Bone marrow (tissue), 2 donors: ENCODE data around the gene FAM186B.
A peak's percentile ranks its signal among the peaks of the same experiment; 100 is the strongest.
"Not testable (repeated sequence)": the region's sequence is repeated elsewhere in the genome, so short reads cannot be mapped to it uniquely, and the experiment has no call there.

Experiments
- DNase-seq, 2 donors: peaks; one replicate each; lab custom pipeline; 2025; lab: John Stamatoyannopoulos, UW

The FAM186B gene

DNA sequence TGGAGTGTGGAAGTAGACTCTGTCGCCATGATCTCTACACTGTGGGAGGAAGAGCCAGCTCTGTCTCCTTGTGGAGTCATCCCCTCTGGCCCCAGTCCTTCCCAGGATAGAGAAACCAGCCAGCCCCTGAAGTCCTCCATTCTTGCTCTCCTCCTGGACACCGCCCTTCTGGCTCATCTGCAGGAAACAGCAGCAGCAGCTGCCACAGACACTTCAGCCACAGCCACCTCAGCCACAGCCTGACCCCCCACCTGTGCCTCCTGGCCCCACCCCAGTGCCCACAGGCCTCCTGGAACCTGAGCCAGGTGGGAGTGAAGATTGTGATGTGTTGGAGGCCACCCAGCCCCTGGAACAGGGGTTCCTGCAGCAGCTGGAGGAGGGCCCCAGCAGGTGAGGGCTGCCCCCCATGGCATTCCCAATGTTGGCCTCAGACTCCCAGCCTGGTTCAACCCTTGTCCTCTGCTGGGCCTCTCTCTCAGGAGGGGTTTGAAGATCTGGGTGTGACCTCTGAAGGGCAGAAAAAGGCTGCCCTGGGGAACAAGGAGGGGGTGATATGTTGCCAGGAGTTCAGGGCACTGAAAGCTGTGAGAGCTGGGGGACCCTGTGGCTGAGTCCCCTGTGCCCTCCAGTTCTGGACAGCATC, 28.4 kb upstream of the FAM186B start:
- DNase-seq, result no peak

DNA sequence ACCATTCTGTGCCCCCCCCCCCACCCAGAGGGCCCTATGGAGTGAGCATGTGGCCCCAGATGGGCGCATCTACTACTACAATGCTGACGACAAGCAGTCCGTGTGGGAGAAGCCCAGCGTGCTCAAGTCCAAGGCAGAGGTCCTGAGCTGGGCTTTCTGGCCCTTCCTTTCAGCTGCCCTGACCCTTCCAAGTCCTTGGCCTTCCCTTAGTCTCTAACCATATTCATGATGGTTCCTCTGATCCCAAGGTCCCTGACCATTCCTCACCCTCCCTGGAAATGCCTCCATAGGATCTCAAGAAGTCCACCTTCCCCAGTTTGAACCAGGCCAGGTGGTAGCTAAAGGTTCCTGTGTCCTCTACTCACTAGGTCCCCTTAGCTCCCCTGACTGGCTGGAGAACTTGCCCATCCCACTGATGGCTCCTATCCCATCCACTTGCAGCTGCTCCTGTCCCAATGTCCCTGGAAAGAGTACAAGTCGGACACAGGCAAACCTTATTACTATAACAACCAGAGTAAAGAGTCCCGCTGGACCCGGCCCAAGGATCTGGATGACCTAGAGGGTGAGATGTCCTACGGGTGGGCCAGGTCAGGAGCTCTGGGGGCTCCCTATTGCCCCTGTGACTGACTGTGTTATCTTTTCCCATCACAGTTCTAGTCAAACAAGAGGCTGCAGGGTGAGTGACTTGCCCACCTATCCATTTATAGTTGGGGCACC, 27.7 kb upstream of the FAM186B start:
- DNase-seq, result no peak

DNA sequence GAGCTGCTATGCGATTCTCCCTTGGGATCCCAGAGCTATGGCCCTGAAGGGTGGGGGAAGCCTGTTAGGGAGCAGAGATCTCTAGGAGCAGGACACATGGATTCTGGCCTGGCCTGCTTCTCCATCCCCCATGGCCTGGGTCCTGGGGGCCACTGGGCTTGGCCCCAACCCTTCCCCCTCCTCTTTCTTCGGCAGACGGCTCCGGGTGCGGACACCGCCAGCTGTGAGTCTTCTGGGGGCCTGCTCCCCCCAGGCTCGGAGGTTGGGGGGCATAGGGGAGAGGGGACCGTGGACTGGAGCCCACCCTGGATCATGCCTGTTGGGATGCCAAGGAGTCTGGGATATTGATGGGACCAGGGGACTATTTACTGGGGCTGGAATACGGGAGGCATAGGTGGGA, 27.0 kb upstream of the FAM186B start:
- no peak for DNase-seq

DNA sequence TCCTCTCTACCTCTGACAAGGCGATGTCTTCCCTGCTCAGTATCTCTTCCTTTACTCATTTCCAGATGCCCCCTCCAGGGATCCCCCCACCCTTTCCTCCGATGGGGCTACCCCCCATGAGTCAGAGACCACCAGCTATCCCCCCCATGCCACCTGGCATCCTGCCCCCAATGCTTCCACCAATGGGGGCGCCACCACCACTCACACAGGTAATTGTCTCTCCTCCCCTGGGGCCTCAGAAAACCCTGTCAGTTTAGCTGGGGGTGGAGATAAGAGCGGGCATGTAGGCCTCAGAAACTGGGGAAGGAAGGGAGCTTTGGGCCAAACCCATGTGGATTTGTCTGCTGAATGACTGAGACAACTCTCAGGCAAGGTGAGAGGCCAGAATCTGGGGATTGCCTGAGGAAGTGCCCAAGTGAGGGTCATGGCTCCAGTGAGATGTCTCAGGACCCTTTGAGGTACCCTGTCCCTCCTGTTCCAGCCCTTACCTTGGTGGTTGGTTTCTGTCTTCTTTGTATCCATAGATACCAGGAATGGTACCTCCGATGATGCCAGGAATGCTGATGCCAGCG, 26.0 kb upstream of the FAM186B start:
- no peak for DNase-seq

DNA sequence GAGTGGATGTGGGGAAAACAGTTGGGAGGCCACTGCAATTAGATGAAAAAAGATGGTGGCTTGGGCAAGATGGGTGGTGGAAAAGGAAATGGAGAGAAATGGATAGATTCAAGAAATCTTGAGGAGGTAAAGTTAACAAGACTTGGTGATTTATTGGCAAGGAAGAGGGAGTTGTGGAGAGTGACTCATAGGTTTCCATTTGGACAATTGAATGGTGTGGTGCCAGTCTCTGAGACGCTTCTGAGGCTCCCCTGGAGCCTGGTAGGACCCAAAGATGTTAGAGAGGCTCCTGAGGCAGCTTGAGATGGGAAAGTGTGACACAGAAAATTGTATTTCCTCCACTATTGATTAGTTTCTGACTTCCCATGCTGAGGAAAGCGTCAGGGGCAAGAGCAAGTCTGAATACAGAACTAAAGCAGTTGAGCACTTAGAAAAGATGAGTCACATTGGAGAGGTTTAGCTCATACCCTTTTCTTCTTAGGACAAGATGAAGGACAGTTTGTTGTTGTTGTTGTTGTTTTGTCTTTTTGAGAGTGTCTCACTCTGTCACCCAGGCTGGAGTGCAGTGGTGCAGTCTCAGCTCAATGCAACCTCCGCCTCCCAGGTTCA, 22.4 kb upstream of the FAM186B start:
- no peak for DNase-seq

DNA sequence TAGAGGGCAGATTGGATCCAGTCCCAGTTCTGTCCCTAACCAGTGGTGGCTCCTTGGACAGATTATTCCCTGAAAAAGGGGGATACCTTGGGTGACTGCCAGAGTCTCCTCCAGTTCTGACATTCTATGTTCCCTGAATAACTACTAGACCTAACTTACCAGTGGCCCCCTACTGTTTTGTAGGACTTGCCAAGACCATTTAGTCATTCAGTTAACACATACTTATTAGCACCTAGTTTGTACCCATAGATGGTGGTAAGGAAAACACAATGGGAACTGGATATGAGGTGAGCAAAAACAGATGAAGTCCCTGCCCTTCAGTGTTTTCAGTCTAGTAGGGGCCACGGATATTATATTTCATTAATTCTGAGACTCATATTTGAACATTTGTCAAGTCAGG, 21.4 kb upstream of the FAM186B start:
- DNase-seq, result no peak

DNA sequence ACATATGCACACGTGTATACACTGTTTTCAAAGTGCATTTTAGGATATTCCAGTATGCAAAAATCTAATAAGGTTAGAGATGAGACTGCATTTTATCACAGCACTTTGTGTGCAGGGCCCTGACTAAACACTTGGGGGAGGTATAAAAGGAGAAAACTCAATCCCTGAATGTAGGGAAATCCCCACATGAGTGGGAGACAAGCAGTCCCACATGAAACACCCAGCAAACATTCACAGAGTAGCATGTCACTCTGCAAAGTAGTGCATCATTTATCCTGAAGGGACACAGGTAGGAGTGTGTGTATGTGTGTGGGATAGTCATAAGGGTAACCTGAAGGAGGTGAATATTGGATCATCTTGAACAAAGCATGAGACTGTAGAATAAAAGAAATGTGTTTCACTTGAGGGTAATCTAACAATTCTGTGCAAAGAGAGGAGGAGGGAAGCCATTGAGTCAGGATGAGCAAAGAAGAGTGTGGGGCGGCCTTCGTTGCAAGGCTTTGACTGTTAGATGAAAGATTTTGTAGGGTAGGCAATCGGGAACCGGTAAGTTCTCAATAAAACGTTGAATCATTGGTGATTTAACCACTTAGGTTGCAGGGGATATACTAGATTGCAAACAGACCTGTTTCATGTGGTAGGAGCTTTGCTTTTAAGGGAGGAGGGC, 20.9 kb upstream of the FAM186B start:
- DNase-seq, result no peak

DNA sequence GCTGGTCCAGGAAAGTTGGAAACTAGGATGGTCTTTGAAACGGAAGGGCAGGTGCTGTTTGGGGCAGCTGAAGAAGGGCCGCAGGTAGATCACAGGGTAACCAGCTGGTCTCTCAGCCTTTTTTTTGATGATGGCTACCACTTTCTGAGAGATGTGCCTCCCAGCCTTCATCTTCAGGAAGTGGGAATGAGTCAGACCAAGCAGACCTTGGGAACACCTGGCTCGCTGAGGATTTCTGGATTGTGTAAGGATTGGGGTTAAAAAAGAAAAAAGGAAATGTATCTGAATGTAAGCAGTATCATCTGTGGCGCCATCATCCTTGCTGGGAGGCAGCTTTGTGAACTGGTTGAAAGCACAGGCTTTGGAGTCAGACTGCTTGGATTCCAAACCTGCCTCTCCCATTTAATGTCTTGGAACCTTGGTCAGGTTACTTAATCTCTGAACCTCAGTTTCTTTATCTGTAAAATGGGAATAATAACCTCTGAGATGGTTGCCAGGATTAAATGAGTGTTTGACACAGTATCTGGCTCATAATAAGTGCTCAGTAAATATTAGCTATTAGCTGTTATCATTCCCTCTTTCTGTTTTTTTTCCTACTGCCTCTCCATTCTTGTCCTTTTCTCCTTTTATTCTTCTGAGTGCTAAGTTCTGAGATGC, 19.6 kb upstream of the FAM186B start:
- DNase-seq, result no peak

DNA sequence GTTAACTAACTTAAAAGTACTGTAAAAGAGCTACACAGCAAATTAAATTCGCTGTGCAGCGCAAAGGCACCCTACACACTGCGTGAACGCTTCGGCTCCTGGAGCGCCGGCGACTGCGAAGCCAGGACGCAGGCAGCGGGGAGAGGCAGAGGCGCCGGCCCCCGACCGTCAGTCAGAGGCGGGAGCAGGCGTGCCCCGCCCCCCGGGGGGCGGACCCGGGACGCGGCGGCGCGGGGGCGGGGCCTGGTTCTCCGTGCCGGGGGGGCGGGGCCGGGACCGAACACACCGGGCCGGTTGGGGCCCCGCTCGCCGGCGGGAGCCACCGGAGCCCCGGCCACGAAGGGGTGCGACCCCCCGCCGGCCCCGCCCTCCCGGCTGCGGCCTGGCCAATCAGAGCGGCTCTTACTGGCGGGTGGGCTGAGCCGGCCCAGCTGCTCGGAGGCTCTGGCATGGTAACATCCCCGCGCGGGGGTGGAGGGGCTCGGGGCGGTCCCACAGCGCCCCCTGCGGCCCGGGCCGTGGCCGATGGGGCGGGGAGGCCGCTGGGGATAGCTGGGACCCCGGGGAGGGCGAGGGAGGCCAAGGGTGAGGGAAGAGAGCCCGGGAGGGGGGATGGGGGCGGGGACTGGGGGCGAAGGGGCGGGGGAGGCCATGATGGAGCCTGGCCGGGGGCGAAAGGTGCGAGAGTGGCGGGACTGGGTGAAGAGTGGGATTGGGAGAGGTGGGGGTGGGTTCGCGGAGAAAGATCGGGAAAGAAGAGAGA, 17.9 kb upstream of the FAM186B start, which contains the start of gene PRPF40B:
Gene PRPF40B, plus strand, starts transcription at position 420 of the 763 bp plus-strand sequence. Its CDS starts 30 bp downstream, at position 450.
- peak; percentile 68 to 79 for DNase-seq

DNA sequence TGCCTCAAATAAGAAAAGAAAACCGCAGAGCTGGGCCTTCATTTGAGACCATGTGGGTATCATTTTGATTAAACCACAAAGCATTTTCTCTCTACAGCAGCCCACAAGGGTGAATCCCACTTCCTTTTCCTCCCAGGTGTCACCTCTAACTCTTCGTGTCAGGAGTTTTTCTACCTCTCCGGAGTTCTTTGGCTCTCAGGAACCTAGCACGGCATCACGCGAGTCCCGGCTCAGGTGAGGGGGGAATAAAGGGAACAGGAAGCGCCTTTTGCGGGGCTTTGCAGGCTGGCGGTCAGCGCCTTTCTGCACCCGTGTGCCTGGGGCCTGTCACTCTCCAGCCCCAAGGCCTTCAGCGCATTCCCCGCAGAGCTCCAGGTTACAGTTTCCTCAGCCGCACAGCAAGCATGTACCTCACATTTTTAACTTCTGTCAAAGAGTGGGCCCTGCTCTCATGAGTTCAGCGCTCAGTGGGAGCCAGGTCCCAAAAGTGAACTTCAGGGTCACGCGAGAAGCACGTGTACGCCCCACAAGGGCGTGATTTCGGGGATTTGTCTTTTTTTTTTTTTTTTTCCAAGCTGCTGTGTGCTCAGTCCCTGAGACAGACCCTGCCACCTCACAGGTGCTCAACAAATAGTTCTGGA, 17.2 kb upstream of the FAM186B start:
- no peak for DNase-seq

DNA sequence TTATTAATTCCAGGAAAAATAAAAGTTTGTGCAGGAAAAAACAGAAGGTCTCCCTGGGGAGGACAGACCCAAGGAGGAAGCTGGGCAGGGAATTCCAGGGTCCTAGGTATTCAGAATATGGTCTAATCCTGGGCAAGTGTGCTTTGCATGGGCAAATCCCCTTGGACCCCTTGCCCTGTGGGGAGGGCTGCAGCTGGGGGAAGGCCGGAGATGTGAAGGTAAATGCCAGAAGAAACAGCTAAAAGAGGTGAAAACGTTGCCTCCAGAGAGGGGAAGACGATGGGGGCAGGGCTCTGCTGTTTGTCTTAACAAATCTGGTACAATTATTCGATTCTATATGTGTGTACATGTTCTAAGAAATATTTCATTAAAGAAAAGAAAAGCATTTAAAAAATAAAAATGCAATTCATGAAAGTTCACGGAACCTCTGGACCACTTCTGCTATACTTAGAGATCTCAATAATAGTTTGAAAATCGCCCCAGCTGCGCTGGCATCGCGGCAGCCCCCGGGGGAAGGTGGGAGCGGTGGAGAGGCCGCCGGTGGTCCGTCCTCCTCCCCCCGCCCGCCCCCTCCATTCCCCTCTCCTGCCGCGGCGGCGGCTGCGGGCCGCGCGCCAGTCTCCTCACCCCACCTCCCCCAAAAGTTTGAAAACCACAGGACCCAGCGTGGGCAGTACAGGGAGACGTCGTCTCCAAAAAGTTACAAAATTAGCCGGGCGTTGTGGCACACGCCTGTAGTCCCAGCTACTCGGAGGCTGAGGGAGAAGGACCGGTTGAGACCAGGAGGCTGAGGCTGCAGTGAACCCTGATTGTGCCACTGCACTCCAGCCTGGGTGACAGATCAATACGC, 16.4 kb upstream of the FAM186B start:
- no peak for DNase-seq

DNA sequence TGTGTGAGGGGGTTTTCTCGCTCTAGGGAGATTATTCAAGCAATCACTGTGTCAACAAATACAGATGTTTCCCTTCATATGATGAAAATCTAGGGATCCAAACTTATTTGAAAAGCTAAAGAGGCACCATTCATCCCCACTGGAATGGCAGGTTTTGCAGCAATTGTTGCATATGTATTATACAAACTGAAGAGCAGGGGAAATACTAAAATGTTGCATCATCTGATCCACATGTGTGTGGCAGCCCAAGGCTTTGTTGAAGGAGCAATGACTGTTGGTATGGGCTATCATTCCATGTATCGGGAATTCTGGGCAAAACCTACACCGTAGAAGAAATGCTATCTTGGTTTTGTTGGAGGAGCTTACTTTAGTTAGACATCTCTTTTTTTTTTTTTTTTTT, 13.8 kb upstream of the FAM186B start:
- DNase-seq, result no peak

DNA sequence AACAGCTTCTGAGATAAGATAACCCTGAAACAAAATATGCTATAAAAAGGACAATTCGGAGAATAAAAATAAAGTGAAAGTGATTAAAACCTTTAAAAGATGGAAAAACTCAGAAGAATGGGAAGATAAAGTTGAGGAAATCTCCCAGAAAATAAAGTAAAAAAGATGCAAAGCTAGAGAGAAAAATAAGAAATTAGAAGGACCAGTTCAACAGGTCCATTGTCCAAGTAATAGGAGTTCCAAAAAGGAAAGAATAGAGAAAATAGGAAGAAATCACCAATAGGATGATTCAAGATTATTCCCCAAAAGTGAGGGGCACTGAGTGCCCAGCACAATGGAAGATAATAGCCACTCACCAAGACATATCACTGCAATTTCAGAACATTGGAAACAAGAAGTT, 13.1 kb upstream of the FAM186B start:
- DNase-seq, result no peak

DNA sequence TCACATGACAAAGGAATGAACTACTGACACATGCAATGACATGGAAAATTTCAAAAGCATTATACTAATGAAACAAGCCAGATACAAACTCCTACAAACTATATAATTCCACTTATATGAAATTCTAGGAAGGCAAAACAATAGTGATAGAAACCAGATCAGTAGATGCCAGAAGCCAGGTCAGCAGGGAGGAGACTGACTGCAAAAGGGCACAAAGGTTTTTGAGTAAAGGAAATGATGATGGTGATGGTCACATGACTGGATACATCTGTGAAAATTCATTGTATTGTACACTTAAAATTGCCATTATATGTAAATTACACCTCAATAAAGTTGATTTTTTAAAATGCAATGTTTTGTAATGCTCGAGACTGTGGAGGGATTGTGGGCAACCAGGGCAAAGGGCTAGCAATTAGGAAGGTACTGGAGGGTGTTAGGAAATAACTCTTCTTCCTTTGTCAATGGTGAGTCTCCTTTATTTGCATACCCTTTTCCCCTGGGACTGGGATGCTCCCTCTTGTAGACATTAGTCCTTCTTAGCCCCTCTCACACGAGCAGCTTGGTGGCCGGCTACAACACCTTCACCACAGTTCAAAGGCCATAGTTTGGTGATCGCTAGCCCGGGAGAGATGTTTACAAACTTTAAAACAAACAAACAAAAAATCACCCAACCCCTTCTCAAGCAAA, 11.2 kb upstream of the FAM186B start:
- no peak for DNase-seq

DNA sequence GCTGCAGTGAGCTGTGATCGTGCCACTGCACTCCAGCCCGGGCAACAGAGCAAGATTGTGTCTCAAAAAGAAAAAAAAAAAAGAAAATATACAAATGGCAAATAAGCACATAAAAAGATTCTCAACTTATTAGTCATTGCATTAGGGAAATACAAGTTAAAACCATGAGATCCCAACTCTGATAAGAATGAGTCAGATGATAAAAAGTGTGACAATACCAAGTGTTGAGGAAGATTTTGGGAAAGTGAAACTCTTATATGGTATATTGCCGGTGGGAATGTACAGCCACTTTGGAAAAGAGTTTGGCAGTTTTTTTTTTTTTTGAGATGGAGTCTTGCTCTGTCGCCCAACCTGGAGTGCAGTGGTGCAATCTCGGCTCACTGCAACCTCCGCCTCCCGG, 10.3 kb upstream of the FAM186B start:
- DNase-seq, result no peak

DNA sequence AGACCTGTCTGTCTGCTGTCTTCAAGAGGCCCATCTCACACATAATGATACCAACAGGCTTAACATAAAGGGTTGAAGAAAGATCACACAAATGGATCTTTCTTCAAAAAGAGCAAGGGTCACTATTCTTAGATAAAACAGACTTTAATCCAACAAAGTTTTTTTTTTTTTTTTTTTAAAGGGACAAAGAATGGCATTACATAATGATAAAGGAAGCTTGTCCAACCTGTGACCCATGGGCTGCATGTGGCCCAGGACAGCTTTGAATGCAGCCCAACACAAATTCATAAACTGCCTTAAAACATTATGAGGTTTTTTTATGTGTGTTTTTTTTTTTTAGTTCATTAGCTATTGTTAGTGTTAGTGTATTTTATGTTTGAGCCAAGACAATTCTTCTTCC, 6.8 kb upstream of the FAM186B start:
- no peak for DNase-seq

DNA sequence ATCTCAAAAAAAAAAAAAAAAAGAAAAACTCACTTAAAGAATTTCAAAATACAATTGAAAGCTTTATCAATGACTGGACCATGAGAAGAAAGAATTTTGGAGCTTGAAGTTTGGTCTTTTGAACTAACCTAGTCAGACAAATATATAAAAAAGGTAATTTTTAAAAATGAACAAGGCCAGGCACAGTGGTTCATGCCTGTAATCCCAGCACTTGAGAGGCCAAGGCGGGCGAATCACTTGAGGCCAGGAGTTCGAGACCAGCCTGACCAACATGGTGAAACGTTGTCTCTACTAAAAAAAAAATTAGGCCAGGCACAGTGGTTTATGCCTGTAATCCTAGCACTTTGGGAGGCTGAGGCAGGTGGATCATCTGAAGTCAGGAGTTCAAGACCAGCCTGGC, 5.3 kb upstream of the FAM186B start:
- not testable (repeated sequence) for DNase-seq

DNA sequence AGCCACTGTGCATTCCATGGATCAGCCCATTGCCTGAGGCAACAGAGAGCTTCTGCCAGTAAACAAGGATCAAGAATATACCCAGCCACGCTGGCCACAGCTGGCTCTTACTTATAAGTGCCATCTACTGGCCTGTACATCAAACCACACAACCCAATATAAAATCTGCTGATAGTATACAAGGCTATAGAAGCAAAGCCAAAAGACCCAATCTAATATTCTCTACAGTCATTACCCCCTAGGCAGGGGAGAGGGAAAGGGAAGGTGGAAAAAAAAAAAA, 4.4 kb upstream of the FAM186B start:
- DNase-seq, result no peak
